ENCODE data around the gene IPO13.

IPO13 gene

DNA sequence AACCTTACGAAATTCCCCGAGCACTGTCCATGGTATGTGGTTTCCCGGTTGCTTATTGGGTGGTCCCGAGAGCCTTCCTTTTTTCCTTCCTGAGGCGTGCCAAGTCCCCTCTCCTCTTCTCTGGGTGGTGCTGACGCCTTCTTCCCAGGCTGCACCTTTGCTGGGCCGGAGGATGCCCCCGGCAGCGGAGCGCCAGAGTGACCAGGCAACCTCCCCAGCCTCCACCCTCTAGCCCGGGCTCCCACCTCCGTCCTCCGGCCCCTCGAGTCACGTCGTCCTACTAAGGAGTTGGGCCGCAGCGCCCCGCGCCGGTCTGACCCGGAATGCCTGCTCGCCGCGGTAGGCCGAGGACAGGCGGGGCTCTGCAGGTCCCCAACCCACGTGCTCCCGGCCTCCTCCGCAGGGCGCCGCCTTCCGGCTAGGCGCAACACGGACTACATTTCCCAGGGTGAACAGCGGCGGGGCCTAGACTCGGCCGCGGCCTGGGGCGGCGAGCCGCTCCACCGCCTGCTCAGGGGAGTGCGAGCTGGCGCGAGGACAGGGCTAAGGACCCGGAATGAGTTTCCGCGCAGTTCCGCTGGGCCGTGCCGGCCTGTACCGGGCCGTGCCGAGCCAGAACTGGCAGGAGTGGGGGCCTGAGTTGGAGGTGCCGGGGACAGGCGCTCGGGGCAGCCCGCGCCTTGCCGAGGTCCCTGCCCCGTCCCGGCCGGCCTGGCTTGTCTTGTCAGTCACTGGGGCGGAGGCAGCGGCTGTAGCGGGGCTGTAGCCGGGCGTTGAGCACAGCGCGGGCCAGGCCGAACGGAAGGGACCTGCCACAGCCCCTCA is at the start of gene IPO13:
Gene IPO13 (plus strand): TSS at position 715 of the 825 bp plus-strand sequence. CDS start 651 bp downstream, outside the sequence.
- peak; percentile 99 for DNase-seq

DNA sequence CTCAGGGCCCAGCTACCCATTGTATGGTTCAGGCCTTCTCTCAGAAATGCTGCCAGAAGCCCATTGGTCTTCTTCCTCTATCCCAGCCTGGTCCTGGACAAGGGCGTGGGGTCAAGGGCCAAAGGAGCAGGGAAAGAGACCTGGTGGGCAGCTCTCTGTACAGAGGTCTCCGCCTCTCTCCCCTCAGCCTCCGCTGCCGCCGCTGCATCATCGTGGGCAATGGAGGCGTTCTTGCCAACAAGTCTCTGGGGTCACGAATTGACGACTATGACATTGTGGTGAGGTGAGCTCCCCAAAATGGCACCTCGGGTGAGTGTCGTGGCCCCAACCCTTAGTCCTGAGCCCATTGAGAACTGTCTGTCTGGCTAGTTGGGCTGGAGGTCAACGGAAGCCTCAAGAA is 47.8 kb upstream of the IPO13 start:
- DNase-seq = no peak

DNA sequence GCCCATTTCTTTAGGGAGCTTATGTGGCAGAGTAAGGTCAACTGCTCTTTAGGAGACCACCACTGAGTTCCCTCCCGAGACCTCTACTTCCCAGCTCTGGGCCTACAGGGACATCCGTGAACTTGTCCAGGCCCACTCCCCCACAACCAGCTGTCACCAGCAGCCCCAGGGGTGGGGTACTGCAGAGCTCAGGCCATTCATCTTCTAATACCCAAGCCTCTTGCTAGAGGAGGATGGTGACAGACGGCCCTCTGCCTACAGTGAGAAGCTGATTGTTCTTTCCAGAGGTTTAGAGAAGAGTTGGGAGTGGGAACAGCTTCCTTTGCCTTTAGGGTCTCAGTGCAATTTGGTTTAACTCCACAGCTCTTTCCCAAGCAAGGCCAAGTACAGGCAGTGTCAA is 46.4 kb upstream of the IPO13 start:
- no peak for DNase-seq

DNA sequence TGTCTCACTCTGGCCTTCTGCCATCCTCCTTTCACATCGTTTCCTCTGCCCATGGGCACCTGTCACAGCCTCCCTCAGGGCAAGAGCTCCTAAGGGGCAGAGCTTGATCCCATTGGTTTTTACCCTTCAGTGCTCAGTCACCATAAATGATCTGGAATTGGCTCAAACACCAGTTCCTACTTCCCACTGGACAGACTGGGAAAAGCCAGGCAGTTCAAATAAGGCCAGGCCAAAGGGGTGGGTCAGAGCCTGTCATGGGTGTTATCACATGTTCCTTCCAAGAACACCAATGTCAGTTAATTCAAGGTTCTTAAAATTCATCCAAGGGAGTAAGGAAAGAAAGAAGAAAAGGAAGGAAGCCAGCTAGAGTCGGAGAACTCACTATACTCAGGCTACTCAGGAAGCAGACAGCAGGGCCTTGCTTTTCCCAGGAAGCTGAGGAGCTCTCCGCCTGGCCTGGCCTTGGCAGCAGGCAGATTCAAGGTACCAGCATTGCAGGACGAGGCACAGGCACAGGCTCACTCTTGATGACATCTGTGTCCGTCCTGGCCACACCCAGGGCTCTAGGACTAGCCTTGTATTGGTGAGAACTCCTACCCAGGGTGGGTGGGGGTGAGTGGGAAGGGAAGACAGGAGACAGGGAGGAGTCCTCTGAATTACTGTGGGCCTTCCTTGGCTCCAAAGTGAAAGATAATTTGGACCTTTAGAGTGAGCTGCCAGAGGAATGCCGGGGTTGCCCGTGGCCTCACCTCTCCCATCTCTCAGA is 45.4 kb upstream of the IPO13 start:
- DNase-seq = no peak

DNA sequence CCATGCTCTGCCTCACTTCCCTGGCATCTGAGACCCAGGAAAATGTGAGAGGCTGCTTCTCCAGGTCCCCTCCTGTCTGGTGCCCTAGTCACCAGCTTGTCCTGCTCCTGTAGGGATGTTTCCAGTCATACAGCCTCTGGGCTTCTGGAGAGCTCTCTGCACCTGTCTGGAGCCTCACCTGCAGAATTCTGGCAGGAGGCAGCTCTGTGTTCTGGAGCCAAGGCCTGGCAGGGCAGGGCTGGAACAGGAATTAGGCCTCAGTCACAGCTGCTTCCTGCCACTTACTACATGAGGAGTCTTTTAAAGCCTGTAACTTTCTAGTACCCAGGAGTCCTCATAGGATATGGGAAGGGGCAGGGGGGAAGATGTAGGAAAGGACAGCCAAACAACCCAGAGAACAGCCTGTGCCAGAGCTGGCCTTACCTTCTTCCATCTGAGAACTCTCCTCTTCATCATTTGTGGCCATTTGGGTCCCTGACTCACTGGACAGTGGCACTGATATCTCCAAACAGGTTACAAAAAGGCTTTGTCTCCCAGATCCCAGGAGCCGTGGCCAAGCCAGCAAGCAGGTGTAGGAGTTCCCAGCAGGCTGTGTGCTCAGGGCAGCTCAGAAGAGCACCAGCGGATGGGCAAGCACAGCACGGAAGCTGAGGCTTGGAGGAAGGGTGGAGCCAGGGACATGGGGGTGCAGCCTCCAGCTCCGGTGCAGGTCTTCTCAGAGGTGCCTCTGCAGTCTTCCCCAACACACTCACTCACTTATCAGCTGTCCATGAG is 44.5 kb upstream of the IPO13 start:
- DNase-seq = no peak

- no peak for DNase-seq
These were observed 41.8 kb upstream of the IPO13 start for GRCh38 chr1:43904660-43905551.

DNA sequence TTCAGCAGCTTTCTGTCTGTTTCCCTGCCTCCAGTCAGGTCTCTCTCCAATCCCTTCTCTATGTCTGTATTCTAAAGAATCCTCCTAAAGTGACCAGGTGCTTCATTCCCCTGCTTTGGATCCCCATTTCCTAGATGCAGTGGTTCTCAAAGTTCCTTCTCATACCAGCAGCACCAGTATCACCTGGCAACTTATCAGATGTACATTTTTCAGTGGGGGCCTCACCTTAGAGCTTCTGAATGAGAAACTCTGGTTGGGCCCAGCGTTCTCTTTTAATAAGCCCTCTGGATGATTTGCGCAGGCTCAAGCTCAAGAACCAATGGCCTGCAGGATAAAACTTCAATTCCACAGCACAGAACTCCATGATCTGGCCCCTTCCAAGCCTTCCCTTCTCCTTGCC is 38.5 kb upstream of the IPO13 start:
- no peak for DNase-seq

DNA sequence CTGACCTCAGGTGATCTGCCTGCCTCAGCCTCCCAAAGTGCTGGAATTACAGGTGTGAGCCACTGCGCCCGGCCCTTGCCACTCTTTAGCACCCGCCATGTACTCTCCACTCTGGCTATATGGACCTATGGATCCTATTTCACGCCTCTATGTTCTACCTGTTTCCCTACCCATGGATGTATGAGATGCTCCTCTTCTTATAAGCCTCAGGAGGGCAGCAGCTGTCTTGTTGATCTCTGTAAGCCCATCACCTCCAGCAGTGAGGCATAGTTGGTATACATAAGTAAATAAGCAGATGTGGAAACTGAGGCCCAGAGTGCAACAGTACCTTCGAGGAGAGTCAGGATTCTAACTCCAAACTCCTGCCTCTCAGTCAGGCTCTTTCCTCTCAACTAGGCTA is 37.9 kb upstream of the IPO13 start:
- DNase-seq = peak; percentile 36

GRCh38 chr1:43910343-43910742 is 36.4 kb upstream of the IPO13 start:
- DNase-seq = no peak

DNA sequence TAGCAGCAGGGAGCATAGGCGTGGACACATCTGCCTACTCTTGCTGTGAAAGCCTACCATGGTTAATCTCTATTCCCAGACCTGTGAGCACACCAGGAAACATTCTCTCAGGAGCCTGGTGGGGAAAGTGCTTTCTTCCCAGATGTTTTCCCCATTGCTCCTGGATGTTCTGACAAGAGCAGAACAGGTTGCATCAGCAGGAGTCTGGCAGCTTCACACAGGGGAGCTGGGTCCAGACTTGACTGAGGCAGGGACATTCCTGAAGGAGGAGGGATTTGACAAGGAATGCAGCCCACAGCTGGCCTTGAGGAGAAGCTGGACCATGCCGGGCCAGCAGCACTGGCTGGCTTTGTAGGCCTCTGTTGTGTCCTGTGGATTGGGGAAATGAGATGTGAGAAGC is 34.1 kb upstream of the IPO13 start:
- no peak for DNase-seq

DNA sequence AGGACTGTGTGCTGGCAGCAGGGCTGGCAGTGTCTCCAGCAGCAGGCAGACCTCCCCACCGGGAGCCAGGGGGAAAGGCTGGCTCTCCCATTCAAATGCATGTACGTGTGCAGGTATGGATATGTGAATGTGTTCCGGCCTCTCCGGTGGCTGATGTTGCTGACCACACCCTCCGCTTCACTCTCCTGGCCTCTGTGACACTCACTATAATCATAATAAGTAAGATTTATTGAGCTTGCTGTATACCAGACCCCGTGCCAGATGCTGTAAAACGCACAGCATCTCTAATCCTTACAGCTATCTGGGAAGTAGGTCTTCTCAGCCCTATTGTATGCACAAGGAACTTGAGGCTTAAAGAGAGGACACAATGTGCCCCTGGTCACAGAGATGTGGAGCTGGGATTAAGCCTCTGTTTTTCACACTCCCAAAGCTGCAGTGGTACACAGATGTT is 33.7 kb upstream of the IPO13 start:
- DNase-seq = no peak

GRCh38 chr1:43913666-43914360 is 32.9 kb upstream of the IPO13 start:
- DNase-seq = peak; percentile 21

- DNase-seq = no peak
These were observed 31.9 kb upstream of the IPO13 start for GRCh38 chr1:43914576-43915525.

DNA sequence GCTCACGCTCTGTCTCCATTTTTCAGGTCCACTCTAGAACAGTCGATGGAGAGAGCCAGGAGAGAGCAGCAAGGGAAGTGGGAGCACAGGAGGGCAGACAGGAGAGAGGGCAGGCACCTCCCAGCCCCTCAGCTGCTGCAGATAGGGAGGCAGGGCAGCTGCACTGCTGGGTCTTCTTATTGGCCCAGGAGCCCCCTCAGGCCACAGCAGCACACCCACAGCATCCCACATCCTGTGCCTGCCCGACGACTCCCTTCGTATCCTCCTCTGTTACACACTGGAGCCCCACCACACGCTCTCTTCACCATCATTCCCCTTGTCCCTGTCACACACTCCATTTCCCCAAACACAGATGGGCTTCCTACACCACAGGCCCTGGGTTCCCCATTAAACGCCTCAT is 26.8 kb upstream of the IPO13 start:
- no peak for DNase-seq

DNA sequence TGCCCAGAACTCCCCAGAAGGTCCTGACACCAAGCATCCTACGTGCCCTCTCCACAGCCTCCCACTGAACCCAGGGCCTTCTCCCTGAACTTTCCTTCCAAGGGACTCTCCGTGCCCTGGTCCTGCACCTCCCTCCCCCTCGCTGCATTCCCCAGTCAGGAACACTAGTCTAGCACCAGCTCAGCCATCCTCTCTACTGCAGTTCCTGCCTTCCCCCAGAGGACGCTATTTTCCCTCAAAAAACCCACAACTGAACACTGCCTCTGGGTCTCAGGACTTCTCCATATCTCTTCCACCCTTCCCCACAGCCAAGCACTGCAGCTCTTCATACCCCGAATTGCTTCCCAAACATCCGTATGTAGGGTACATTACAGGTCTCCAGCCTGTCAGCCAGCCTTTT is 25.7 kb upstream of the IPO13 start:
- DNase-seq = no peak

DNA sequence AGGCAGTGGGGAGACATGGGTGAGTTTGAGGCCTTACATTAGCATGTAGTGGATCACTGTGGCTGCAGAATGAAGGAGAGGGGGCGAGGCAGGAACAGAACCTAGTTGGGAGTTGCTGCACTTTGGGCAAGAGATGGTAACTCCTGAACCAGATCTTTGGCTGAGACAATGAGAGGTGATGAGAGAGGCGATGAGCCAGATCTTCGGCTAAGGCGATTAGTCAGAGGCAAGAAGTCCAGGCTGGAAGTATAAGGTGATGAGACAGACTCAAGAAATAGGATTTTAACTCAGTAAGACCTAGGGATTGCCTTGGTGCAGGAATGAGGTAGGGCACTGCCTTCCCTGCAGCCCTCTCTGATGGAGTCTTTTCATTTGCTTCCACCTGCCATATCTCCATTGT is 22.2 kb upstream of the IPO13 start:
- no peak for DNase-seq

- no peak for DNase-seq
These were observed 20.9 kb upstream of the IPO13 start for GRCh38 chr1:43925846-43926245.

- peak; percentile 57 for DNase-seq
These were observed 16.4 kb upstream of the IPO13 start for GRCh38 chr1:43930168-43930948.

DNA sequence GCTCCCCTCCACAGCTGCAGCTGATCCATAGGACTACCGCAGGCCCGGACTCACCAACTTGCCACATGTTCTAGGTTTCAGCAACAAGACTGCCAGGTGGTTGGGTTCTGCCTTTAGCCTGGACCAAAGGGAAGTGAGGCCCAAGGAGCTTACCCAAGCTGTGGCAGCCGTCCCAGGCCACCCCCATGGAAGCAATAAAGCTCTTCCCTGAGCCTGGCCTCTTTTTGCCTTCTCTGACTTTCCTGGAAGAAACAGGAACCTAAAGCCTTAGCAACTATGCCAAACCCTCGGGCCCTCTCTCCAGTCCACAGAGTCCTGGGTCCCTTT is 15.8 kb upstream of the IPO13 start:
- no peak for DNase-seq
